Mesothelial cell of epicardium (in vitro differentiated cells): ENCODE results near the gene CNIH3. TPM values are rescaled to one million over a fixed set of nuclear protein-coding genes. Genes with fewer than 3 reads are reported as not detected.

ENCODE experiments used
- DNase-seq, 2 experiments: peaks; one replicate each; pipeline ENCODE4 v3.0.0; 2021; ENCODE audit warnings: low spot score in 2 of 2; ENCODE audit not compliant: unreplicated experiment in 2 of 2
- H3K27ac Mint-ChIP-seq: 2 replicates; pipeline ENCODE4 v1.8.0; 2021; ENCODE audit warnings: mixed read lengths
- H3K27me3 Mint-ChIP-seq: 2 replicates; pipeline ENCODE4 v1.8.0; 2021; ENCODE audit warnings: low read depth, mixed read lengths
- H3K36me3 Mint-ChIP-seq: 2 replicates; pipeline ENCODE4 v1.8.0; 2021; ENCODE audit warnings: mixed read lengths
- H3K4me1 Mint-ChIP-seq: 2 replicates; pipeline ENCODE4 v1.8.0; 2021; ENCODE audit warnings: mixed read lengths
- H3K4me3 Mint-ChIP-seq: 2 replicates; pipeline ENCODE4 v1.8.0; 2021; ENCODE audit warnings: mild to moderate bottlenecking, moderate library complexity, mixed read lengths
- H3K9me3 Mint-ChIP-seq: 2 replicates; pipeline ENCODE4 v1.8.0; 2021; ENCODE audit warnings: mixed read lengths
- CTCF ChIP-seq: fragments of 200-600 bp; sonication (generic); IDR thresholded peaks from one replicate; pipeline ENCODE4 v1.5.0; 2021; ENCODE audit warnings: antibody characterized with exemption; ENCODE audit not compliant: unreplicated experiment
- total RNA-seq: library from RNA; stranded (reverse); gene quantifications from 3 replicates; pipeline ENCODE4 v1.2.1, GENCODE V29; 2021

Gene CNIH3
- total RNA-seq, 1 donor from 2014 or later = 8.3 TPM

- H3K27me3 Mint-ChIP-seq = peaks cover 8% of the 10 kb centered on the region
- DNase-seq = no peak
- peaks cover 13% of the 10 kb centered on the region for H3K9me3 Mint-ChIP-seq
- H3K27ac Mint-ChIP-seq = peak overlapping the region; percentile 59
- H3K4me3 Mint-ChIP-seq = no peak overlapping the region
- peaks cover 27% of the 10 kb centered on the region for H3K4me1 Mint-ChIP-seq
- no peaks in the 10 kb centered on the region for H3K36me3 Mint-ChIP-seq
- no peak for TF ChIP-seq CTCF
These were observed 8.6 kb upstream of the CNIH3 start for GRCh38 chr1:224607188-224608148.

- DNase-seq = no peak
- no peak for TF ChIP-seq CTCF
- no peaks in the 10 kb centered on the region for H3K36me3 Mint-ChIP-seq
- H3K4me1 Mint-ChIP-seq = peaks cover 27% of the 10 kb centered on the region
- peaks cover 23% of the 10 kb centered on the region for H3K27me3 Mint-ChIP-seq
- peaks cover 13% of the 10 kb centered on the region for H3K9me3 Mint-ChIP-seq
- H3K27ac Mint-ChIP-seq = no peak overlapping the region
- no peak overlapping the region for H3K4me3 Mint-ChIP-seq
These were observed 6.8 kb upstream of the CNIH3 start for GRCh38 chr1:224609333-224609732.

- H3K27me3 Mint-ChIP-seq = peaks cover 46% of the 10 kb centered on the region
These were observed 3.9 kb upstream of the CNIH3 start for GRCh38 chr1:224612246-224612645.

GRCh38 chr1:224613486-224613885 is 2.6 kb upstream of the CNIH3 start:
- peaks cover 29% of the 10 kb centered on the region for H3K4me1 Mint-ChIP-seq
- no peak for TF ChIP-seq CTCF
- H3K27ac Mint-ChIP-seq = no peak overlapping the region
- no peaks in the 10 kb centered on the region for H3K36me3 Mint-ChIP-seq
- no peak for DNase-seq
- H3K4me3 Mint-ChIP-seq = no peak overlapping the region
- H3K9me3 Mint-ChIP-seq = peaks cover 4% of the 10 kb centered on the region
- H3K27me3 Mint-ChIP-seq = peaks cover 59% of the 10 kb centered on the region

More at GRCh38 chr1:224612246-224612645, 3.9 kb upstream of the CNIH3 start:
- no peak for TF ChIP-seq CTCF
- no peaks in the 10 kb centered on the region for H3K36me3 Mint-ChIP-seq
- H3K4me1 Mint-ChIP-seq = peaks cover 36% of the 10 kb centered on the region
- no peak overlapping the region for H3K4me3 Mint-ChIP-seq
- no peak overlapping the region for H3K27ac Mint-ChIP-seq
- H3K9me3 Mint-ChIP-seq = peaks cover 4% of the 10 kb centered on the region
- DNase-seq = no peak

GRCh38 chr1:224616756-224617409 is 766 bp downstream of the CNIH3 start:
- no peak overlapping the region for H3K27ac Mint-ChIP-seq
- peaks cover 3% of the 10 kb centered on the region for H3K36me3 Mint-ChIP-seq
- TF ChIP-seq CTCF = no peak
- H3K4me3 Mint-ChIP-seq = peak overlapping the region; percentile 70
- peaks cover 88% of the 10 kb centered on the region for H3K27me3 Mint-ChIP-seq
- no peak for DNase-seq
- peaks cover 17% of the 10 kb centered on the region for H3K4me1 Mint-ChIP-seq
- peaks cover 6% of the 10 kb centered on the region for H3K9me3 Mint-ChIP-seq
